Endometrium (tissue), 2 donors: ENCODE data around the gene RNF213.
"Not testable (repeated sequence)": the region's sequence is repeated elsewhere in the genome, so short reads cannot be mapped to it uniquely, and the experiment has no call there.

Source experiments
- FAIRE-seq: peaks from 2 replicates; lab custom pipeline; 2012; peaks lifted over from hg19 to GRCh38; lab: Jason Lieb, UNC
- donor health status: control.
- donor health status: control.

The RNF213 gene

DNA sequence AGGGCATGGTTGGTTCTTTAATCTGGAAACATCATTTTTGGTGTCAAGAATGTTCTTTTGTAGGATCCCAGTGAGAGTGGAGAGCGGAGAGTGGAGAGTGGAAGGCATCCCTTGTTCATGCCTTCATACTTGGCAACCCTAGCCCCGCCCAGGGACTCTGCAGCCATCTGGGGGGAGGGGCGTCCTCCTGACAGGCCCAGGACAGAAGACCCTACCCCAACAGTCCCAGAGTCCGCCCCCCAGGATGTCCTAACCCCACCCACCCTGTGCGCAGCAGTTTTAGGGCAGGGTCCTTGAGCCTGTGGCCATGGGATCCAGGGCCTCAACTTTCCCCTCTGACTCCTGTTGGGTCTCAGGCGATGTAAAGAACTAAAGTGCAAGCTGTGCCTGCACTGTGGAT, 36.0 kb upstream of the RNF213 start:
- FAIRE-seq, result no peak

DNA sequence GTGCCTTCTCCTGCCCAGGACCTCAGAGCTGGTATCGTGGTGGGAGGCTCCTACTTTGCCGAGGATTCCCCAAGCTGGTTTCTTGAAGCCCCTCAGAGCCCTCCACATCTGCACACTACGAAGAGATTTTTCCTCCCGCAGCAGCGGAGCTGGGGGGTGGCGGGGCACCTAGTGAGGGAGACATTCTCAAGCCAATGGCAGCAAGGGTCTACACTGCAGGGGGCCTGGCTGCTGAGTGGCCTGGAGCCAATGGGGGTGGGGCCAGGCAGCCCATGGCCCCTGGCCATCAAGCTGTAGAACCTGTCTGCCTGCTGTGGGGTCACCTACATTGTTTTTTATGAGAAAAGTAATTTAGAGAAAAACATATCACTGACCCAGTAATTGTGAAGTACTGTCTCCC, 35.4 kb upstream of the RNF213 start:
- FAIRE-seq, result no peak

DNA sequence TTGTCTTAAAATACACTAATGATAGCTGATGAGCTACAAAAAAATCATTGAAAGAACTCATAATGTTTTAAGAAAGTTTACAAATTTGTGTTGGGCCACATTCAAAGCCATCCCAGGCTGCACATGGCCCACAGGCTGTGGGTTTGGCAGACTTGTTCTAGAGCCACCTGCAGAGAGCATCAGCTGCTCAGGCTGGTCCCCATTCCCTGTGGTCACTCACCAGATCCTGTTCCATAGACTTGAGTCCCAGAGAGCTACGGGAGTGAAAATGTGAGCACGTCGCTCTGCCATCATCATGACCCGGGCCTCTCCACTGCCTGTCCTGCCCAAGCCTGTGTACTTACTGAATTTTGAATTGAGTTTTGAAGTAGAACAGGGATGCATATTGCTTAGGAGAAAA, 33.5 kb upstream of the RNF213 start:
- no peak for FAIRE-seq

DNA sequence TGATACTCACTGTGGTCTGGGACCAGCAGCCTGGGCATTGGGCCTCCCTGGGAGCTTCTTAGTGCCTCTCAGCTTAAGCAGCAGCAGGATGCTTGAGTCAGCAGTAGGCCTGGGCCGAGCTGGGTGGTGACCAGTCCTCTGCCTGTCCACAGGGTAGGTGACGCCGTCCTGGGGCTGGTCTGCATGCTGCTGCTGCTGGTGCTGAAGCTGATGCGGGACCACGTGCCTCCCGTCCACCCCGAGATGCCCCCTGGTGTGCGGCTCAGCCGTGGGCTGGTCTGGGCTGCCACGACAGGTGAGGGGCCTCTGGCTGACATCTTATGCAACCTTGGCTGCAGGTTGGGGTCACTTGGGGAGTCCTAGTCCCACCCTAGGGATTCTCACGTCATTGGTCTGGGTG, 33.0 kb upstream of the RNF213 start:
- FAIRE-seq, result no peak

DNA sequence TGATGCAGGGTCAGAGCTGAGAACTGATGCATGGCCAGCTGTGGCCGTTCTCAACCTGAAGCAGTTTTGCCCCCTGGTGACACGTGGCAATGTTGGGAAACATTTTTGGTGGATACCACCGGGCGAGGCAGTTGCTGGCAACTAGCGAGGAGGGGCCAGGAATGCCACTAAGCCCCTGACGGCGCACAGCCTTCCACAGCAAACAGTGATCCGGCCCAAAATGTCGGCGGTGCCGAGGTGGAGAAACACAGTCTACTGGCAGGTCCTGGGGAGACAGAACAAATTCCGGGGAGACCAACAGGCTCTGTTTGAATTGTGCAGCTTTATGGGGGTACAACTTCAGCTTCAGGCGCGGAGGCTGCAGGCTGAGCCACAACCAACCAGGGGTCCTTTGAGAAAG, 32.2 kb upstream of the RNF213 start:
- no peak for FAIRE-seq

DNA sequence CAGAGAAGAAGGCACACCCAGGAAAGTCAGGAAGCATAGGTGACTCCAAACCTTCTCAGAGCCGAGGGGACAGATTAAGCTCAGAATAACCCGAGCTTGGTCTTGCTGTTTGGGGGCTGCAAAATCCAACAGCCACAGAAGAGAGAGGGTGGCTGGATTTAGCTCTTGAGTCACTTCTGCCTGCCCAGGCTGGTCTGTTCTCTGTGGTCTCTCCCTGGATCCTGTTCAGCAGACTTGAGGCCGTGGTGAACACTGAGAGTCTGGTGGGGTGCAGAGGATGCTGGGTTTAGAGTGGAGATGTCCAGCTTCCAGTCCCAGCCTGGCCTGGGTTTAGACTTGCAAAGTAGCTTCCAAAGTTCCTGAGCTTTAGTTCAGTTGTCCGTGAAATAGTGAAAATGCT, 31.6 kb upstream of the RNF213 start:
- no peak for FAIRE-seq

DNA sequence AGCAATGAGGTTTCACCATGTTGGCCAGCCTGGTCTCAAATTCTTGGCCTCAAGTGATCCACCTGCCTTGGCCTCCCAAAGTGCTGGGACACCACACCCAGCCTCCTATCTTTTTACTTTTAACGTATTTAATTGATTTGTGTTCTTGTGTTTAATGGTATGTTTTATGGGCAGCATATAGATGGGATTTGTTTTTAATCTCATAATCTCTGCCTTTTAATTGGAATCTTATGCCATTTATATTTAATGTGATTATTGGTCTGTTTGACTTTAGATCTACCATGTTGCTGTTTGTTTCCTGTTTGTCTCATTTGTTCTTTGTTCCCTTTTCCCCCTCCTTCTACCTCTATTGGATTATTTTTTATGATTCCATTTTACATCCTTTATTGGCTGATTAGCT, 28.2 kb upstream of the RNF213 start:
- no peak for FAIRE-seq

DNA sequence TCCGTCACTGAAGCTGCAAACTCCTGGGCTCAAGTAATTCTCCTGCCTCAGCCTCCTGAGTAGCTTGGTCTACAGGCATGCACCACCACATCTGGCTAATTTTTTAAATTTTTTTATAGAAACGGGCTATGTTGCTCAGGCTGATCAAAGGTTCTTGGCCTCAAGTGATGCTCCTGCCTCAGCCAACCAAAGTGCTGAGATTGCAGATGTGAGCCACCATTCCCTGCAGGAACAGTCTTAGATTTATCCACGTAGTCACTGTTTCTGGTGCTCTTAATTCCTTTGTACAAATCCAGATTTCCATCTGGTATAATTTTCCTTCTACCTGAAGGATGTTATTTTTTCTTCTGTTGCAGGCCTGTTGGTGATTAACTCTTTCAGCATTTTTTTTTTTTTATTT, 27.4 kb upstream of the RNF213 start:
- FAIRE-seq, result no peak

DNA sequence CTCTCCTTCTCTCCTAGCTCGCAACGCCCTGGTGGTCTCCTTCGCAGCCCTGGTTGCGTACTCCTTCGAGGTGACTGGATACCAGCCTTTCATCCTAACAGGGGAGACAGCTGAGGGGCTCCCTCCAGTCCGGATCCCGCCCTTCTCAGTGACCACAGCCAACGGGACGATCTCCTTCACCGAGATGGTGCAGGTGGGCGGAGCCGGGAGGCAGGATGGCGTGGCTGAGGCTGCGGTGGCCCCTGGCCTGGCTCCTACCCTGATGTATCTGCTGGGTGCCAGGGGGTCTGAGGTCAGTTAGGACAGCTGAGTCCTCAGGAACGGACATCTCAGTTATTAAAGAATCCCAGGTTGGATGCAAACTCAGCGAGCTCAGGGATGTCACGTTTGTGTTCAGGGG, 23.7 kb upstream of the RNF213 start:
- no peak for FAIRE-seq

DNA sequence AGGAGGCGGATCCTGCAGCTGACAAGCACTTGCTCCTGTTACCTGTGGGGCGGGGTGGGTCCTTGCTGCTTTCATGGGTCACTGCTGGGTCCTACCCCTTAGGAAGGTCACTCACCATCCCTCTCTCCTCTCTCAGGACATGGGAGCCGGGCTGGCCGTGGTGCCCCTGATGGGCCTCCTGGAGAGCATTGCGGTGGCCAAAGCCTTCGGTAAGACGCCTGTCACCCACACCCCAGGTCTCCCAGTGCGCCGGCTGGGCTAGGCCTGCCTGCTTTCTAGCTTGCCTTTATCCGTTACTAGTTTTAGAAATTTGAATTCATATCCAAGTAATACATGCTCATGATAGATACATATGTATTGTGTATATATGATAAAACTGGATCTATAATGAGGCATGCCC, 23.3 kb upstream of the RNF213 start:
- no peak for FAIRE-seq

DNA sequence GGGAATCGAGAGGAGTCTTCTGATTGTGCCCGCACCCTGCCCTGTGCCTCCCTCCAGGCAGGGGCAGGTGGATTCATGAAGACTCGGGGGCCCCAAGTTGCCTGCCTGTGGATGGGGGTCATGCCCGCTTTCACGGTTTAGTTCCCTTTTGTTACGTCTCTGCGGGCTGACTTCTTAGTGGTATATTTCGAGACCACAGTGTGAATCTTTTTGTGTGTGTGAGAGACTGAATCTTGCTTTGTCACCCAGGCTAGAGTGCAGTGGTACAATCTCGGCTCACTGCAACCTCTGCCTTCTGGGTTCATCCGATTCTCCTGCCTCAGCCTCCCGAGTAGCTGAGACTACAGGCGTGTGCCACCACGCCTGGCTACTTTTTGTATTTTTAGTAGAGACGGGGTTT, 18.1 kb upstream of the RNF213 start:
- FAIRE-seq, result no peak

DNA sequence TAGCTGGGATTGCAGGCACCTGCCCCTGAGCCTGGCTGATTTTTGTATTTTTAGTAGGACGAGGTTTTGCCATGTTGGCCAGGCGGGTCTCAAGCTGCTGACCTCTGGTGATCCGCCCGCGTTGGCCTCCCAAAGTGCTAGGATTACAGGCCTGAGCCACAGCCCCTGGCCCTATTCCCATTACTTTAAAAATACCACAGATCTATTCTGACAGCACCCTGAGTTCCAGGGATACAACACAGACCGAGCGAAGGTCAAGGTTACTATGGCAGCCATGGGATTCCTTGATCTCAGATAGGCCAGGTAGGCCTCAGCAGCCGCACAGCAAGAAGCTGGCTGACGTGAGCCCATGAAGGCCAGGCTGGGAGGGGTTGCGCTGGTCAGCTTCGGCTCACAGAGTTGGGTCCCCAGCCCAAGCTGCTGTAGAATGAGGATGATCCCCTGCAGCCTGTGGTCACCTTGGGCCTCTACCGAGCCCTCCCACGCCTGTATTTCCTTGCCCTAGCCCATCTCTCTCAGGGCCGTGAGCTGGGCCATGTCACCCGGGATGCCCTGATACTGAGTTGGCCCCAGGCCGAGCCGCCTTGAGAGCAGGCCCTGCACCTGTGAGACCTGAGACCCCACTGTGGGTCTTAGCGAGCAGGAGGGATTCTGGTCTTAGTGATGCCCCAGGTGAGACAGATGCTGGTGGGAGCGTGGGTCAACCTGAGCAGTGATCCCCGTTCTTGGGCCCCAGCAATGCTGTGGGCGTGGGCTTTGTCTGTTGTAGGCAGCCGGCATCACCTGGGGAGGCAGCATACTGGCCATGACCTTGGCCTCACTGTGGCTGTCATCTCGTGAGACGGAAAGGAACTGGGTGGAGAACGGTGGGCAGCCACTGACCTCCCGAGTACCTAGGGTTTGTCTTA, 16.9 kb upstream of the RNF213 start:
- FAIRE-seq, result no peak

DNA sequence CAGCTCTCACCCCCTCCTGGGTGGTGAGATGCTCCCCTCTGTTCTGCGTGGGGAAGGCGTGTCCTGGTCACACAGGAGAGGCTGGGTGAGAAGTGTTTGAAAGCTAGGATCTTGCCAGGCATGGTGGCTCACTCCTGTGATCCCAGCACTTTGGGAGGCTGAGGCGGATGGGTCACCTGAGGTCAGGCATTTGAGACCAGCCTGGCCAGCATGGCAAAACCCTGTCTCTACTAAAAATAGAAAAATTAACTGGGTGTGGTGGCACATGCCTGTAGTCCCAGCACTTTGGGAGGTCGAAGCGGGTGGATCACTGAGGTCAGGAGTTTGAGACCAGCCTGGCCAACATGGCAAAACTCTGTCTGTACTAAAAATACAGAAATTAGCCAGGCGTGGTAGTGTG, 16.2 kb upstream of the RNF213 start:
- FAIRE-seq, result not testable (repeated sequence)

DNA sequence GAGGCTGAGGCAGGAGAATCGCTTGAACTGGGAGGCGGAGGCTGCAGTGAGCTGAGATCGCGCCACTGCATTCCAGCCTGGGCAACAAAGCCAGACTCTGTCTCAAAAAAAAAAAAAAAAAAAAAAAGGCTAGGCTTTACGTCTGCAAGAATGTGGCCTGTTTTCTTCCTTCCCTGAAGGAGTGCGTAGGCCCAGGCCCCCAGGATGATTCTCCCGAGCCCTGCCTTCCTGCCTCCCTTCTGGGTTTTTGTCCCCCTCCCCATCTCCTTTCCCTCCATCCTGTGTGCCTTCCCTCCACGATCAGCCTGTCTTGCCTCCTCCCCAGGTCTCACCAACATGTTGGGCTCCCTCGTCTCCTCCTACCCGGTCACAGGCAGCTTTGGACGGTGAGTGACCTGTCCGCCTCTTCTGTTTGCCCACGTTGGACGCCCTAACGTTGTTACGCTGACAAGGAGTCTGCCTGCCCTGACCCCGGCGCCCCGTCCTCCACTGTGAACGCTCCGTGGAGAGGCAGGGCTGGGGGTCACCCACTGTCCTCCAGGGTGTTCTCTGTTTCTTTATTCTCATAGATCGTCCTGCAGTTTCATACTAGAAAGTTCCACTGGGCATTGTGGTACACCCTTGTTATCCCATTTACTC, 15.7 kb upstream of the RNF213 start:
- FAIRE-seq, result no peak

DNA sequence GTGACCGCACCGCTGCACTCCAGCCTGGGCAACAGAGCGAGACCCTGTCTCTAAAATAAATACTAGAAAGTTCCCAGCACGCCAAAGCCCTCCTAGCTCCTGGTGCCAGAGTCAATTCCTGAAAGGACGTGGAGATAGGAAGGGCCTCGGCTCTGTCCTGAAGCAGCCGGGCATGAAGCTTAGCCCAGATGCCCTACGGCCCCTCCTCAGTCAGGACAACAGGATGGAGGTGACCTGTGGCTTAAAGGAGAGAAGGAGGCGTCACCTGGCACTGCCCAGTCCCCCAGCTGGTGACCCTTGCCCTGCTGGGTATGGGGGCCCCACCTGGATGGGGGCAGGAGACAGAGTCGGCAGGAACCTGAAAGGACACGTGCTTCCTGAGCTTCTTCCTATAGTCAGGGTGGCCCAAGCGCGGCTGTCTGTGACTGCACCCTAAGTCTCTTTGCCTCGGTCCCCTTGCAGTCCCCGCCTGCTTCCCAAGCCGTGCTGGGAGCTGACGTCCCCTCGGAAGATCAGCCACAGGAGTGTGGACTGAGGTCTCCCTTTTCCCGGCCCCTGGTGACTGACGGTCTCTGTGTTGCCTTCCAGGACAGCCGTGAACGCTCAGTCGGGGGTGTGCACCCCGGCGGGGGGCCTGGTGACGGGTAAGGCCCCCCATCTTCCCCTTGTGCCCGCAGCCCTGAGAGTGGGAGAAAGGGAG, 14.9 kb upstream of the RNF213 start:
- FAIRE-seq, result no peak

DNA sequence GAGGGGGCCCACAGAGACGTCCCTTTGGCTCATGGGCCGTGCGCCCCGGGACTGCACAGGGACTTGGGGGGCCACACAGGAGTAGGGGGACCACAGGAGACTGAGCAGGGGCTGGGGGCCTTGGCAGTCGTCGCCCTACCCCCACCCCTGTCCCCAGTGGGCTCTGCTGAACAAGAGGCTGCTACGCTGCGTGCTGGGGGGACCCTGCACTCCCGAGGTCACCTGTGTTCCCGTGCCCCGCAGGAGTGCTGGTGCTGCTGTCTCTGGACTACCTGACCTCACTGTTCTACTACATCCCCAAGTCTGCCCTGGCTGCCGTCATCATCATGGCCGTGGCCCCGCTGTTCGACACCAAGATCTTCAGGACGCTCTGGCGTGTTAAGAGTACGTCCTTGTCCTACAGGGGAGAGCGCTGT, 14.4 kb upstream of the RNF213 start:
- no peak for FAIRE-seq

DNA sequence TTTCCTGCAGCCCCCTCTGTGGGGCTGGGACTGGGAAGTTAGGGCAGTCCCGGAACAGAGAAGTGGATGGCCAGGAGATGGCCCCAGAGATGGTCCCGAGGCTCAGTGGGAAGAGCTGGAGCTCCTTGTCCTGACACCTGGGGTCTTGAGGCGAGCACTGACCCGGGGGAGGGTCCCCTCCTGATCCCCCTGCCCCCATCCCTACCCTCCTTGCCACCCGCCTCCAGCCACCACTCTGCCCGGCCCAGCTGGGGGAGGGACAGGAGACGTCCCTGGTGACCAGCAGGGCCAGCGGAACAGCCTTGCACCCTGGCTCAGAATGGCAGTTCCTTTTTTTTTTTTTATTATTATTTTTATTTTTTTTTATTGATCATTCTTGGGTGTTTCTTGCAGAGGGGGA, 13.9 kb upstream of the RNF213 start:
- no peak for FAIRE-seq

DNA sequence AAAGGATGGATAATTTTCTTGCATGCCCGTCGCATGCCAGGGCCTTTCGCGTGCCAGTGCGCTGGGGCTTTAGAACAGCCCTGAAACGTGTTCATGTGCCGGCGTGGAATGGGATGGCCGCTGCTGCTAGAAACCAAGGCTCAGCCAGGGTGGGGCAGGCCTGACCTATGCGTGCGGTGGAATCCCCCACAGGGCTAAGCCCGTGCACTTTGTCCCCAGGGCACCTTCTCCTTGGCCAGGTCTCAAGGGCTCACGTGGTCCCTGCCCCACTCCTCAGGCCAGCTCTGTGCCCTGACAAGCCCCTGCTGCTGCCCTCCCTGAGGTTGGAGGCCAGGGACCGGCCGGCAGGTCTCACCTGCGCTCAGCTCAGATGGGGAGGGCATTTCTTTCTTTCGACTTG, 13.1 kb upstream of the RNF213 start:
- no peak for FAIRE-seq

DNA sequence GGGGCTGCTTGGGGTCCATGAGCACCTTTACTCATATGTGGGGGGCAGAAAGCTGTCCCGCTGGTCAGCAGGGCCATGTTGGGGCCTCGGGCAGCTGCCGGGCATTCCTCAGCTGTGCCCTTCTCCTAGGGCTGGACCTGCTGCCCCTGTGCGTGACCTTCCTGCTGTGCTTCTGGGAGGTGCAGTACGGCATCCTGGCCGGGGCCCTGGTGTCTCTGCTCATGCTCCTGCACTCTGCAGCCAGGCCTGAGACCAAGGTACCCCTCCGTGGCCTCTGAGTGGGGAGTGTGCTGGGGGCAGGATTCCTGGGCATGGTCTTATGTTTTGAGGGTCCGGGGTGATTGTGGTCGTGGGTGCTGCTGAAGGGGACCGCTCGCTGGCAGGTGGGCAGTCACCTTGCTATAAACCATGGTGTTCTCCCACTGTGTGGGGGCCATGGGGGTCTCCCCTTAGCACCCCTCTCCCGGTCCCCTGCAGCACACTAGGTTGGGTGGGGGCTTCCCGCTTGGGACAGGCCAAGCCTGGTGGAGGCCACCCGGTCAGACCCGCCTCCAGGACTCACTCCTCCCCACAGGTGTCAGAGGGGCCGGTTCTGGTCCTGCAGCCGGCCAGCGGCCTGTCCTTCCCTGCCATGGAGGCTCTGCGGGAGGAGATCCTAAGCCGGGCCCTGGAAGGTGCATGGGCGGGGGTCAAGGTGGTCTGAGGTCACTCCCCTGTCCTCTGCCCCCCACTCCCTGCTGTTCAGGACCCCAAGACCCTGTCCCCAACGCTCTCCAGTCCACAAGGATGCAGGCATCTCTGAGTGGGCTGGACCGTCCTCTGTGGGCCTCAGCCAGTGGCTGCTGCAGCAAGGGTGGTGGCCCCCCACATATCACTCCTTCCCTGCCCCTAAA, 12.4 kb upstream of the RNF213 start:
- no peak for FAIRE-seq

DNA sequence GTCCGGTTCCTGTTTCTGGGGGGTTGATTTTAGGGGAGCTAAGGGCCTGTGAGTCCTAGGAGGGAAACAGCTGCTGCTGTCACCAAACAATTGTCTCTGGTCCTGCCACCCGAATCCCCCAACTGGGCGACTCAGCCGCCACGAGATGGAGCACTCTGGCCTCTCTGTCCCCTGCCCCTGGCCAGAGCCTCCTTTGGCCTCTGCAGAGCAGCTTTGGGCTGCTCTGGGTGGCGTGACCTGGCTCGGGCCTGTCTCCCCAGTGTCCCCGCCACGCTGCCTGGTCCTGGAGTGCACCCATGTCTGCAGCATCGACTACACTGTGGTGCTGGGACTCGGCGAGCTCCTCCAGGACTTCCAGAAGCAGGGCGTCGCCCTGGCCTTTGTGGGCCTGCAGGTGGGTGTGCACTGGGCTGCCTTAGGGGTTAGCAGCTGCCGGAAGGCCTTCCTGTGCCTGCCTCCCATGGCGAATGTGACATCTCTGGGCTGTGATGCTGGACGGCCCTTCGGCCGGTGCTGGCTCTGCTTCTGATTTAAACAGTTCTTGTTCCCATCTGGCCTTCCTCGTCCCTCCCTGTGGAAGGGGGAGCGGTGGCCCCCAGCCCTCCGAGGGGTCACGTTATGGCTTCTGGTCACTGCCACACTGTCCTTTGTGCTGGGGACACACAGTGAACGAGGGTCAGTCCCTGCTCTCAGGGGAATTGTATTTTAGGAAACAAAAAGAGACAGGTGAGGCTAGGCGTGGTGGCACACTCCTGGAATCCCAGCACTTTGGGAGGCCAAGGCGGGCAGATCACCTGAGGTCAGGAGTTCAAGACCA, 11.6 kb upstream of the RNF213 start:
- no peak for FAIRE-seq

DNA sequence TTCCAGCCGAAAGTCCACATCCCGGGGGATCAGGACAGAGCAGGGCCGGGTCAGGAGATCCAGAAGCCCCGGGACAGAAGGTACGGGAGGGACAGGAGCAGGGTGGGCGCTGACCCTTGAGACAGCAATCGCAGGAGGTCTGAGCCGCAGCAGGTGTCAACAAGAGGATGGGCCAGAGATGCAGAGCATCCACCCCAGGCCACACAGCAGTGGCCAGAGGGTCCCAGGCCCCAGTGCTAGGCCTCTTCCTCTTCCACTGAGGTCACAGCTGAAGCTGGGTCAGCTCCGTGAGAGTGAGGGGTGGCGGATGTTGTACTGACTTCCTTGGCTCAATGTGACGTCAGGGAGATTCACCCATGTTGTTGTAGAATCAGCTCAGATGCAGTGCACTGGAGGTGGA, 8.7 kb upstream of the RNF213 start:
- FAIRE-seq, result no peak
